ENCODE data around the gene ELF1. TPM values are rescaled to one million over a fixed set of nuclear protein-coding genes. Genes with fewer than 3 reads are reported as not detected.

The ELF1 gene
- total and polyA plus RNA-seq, 11 donors = 7.7 to 75.4 (median 33.5) TPM

GRCh38 chr13:41054919-41055619, 36.0 kb upstream of the ELF1 start:
- no peak for DNase-seq
- Histone ChIP-seq H3K27ac (peak overlapping the region in 9 of 12 donors; percentile 10 to 86 (median 50)), H3K36me3 (peaks cover 0 to 6% (median 0%) of the 10 kb centered on the region in 9 donors), H3K27me3 (no peaks in the 10 kb centered on the region), H3K4me3 (no peak overlapping the region), H3K4me1 (peaks cover 4 to 92% (median 75%) of the 10 kb centered on the region in 12 donors), H3K9me3 (no peaks in the 10 kb centered on the region)
- intact Hi-C loops (cut with DNase I) = loop anchor here in 6 of 10 donors (5.0 to 10.0 kb wide), 4 partner anchors 38 to 130 kb away; partner anchors contain the start of gene ELF1 (in 2 of the 6)
- ATAC-seq = no peak
- WGBS, 4 donors = 82 to 85% (median 83%) methylated on average over 5 of the region's 5 CpGs
- TF ChIP-seq POLR2A (IDR thresholded peaks at IDR 0.05) (no peak), CTCF (IDR thresholded peaks at IDR 0.05) (peak in 5 of 12 donors; percentile 8 to 33 (median 17))

- Histone ChIP-seq H3K9me3 (no peaks in the 10 kb centered on the region), H3K4me1 (peaks cover 4 to 97% (median 79%) of the 10 kb centered on the region in 12 donors), H3K27ac (peak overlapping the region in 11 of 12 donors; percentile 13 to 86 (median 64)), H3K4me3 (no peak overlapping the region), H3K36me3 (peaks cover 0 to 6% (median 0%) of the 10 kb centered on the region in 9 donors), H3K27me3 (no peaks in the 10 kb centered on the region)
- DNase-seq (no peak), ATAC-seq (peak in 2 of 4 donors; percentile 38 to 47)
- WGBS, 4 donors = 52 to 59% (median 54%) methylated on average over 9 of the region's 9 CpGs
- intact Hi-C loops (cut with DNase I) = loop anchor here in 4 of 10 donors (5.0 to 10.0 kb wide), 3 partner anchors 37 to 130 kb away; partner anchors contain the start of gene ELF1 (in 1 of the 4)
- TF ChIP-seq CTCF (IDR thresholded peaks at IDR 0.05) = peak; percentile 23 to 63 (median 52)
- TF ChIP-seq POLR2A (IDR thresholded peaks at IDR 0.05) = no peak
Measured at GRCh38 chr13:41054212-41054877, 35.2 kb upstream of the ELF1 start.

- Histone ChIP-seq H3K27me3 (no peaks in the 10 kb centered on the region), H3K36me3 (peaks cover 0 to 5% (median 0%) of the 10 kb centered on the region in 9 donors), H3K4me1 (peaks cover 4 to 97% (median 73%) of the 10 kb centered on the region in 12 donors), H3K27ac (peak overlapping the region; percentile 43 to 86 (median 60)), H3K9me3 (peaks cover 0 to under 1% (median 0%) of the 10 kb centered on the region in 12 donors), H3K4me3 (peak overlapping the region in 1 of 12 donors; percentile 2)
- ATAC-seq (peak; percentile 74 to 87 (median 81)), DNase-seq (peak in 3 of 5 donors; percentile 36 to 46 (median 40))
- 24 to 41% (median 28%) methylated on average over 2 of the region's 2 CpGs for WGBS, 4 donors
- no peak for TF ChIP-seq POLR2A (IDR thresholded peaks at IDR 0.05)
- no peak for TF ChIP-seq CTCF (IDR thresholded peaks at IDR 0.05)
- intact Hi-C loops (cut with DNase I) = loop anchor here in 4 of 10 donors (5.0 to 10.0 kb wide), 3 partner anchors 36 to 129 kb away; partner anchors contain the start of gene ELF1 (in 1 of the 4)
Measured at GRCh38 chr13:41053384-41053826, 34.3 kb upstream of the ELF1 start.
